ENCODE data around the gene SMCO3.

SMCO3 gene

GRCh38 chr12:14834509-14834908 is 20.5 kb upstream of the SMCO3 start:
- ChIA-PET POLR2A (no interaction called here), CTCF (interaction anchor here (0.7 to 2.0 kb wide), 7 partner anchors 9 to 751 kb away, joined by 3 to 5 read pairs (median 3); no protein-coding TSS in a partner anchor)
- no peak for DNase-seq (ENCODE audit: extremely low spot score)
- TF ChIP-seq CTCF (IDR thresholded peaks at IDR 0.05; ENCODE audit: control extremely low read depth, extremely low read depth, low read depth, missing control alignments), result no peak

- no peak for DNase-seq (ENCODE audit: extremely low spot score)
- CTCF ChIA-PET, result interaction anchor here (0.7 to 2.0 kb wide), 5 partner anchors 9 to 751 kb away, joined by 3 to 5 read pairs (median 3); no protein-coding TSS in a partner anchor
- TF ChIP-seq CTCF (IDR thresholded peaks at IDR 0.05; ENCODE audit: control extremely low read depth, extremely low read depth, low read depth, missing control alignments), result no peak
- POLR2A ChIA-PET, result no interaction called here
Measured at GRCh38 chr12:14833952-14834351, 20.0 kb upstream of the SMCO3 start.

GRCh38 chr12:14833336-14833735 is 19.4 kb upstream of the SMCO3 start:
- DNase-seq (ENCODE audit: extremely low spot score), result no peak
- TF ChIP-seq CTCF (IDR thresholded peaks at IDR 0.05; ENCODE audit: control extremely low read depth, extremely low read depth, low read depth, missing control alignments), result no peak
- POLR2A ChIA-PET, result no interaction called here
- CTCF ChIA-PET, result interaction anchor here (0.9 to 1.6 kb wide), 3 partner anchors 10 to 162 kb away, joined by 3 to 5 read pairs (median 4); partner anchors contain the start of gene ART4

- POLR2A ChIA-PET, result no interaction called here
Measured at GRCh38 chr12:14828892-14829291, 14.9 kb upstream of the SMCO3 start.

GRCh38 chr12:14827043-14827442 is 13.1 kb upstream of the SMCO3 start:
- POLR2A ChIA-PET, result no interaction called here
- CTCF ChIA-PET, result interaction anchor here (1.5 to 4.4 kb wide), 3 partner anchors 17 to 168 kb away, joined by 3 to 20 read pairs (median 9); no protein-coding TSS in a partner anchor
- no peak for TF ChIP-seq CTCF (IDR thresholded peaks at IDR 0.05; ENCODE audit: control extremely low read depth, extremely low read depth, low read depth, missing control alignments)
- DNase-seq (ENCODE audit: extremely low spot score), result no peak

More at GRCh38 chr12:14828892-14829291, 14.9 kb upstream of the SMCO3 start:
- TF ChIP-seq CTCF (IDR thresholded peaks at IDR 0.05; ENCODE audit: control extremely low read depth, extremely low read depth, low read depth, missing control alignments), result no peak
- no peak for DNase-seq (ENCODE audit: extremely low spot score)
- CTCF ChIA-PET, result interaction anchor here (0.8 to 4.4 kb wide), 6 partner anchors 9 to 166 kb away, joined by 3 to 20 read pairs (median 6); no protein-coding TSS in a partner anchor

- CTCF ChIA-PET, result interaction anchor here (1.6 to 4.4 kb wide), 2 partner anchors 12 to 21 kb away, joined by 3 to 20 read pairs; partner anchors contain the start of gene SMCO3
- no peak for DNase-seq (ENCODE audit: extremely low spot score)
- TF ChIP-seq CTCF (IDR thresholded peaks at IDR 0.05; ENCODE audit: control extremely low read depth, extremely low read depth, low read depth, missing control alignments), result no peak
- POLR2A ChIA-PET, result no interaction called here
Measured at GRCh38 chr12:14826491-14826890, 12.5 kb upstream of the SMCO3 start.
